Umbilical cord (tissue), 2 donors: ENCODE results near the gene SLC6A9. TPM values are rescaled to one million over a fixed set of nuclear protein-coding genes. Genes with fewer than 3 reads are reported as not detected.
A peak's percentile ranks its signal among the peaks of the same experiment; 100 is the strongest.

ENCODE experiments used
- DNase-seq: peaks from one replicate; pipeline ENCODE4 v3.0.0-alpha.2; 2015; ENCODE audit warnings: low spot score
- total RNA-seq: library from RNA; depleted of rRNA; stranded (reverse); fragments of >200 nt; gene quantifications from one replicate; pipeline ENCODE4 v1.2.3, GENCODE V29; 2014; ENCODE audit warnings: low replicate concordance; ENCODE audit not compliant: insufficient read depth

SLC6A9 gene
- total RNA-seq, 1 donor from 2014 or later = 0.48 TPM

DNA sequence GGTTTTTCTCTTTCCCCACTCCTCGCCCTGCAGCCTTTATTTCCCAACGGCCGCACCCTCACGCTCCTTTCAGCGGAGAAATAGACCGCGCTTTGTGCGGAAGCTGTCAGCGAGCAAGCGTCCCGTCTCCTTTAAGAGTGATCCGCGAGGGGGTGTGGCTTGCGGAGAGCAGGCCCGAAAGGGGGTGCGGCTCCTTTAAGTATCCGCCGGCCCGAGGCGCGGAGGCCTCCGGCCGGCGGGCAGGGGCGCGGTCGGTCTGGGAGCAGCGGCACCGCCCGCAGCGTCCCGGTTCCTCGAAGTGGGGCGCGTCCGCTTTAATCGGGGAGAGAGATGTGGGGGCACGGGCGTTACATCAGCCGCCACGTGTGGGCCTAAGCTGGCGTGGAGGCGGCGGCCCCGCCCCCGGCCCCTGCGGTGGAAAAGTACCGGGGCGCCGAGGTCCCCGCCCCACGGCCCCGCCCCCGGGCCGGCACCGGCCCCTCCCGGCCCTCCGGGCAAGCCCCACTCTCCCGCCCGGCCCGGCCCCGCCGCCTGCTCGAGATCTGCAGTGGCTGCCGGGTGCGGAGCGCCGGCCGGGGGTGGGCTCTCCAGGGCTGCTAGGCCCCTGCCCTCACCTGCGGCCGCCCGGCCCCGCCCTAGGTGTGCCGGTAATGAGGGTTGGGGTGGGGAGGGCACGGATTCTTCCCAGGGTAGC lies 1.2 kb downstream of the SLC6A9 start:
- peak; percentile 94 for DNase-seq

DNA sequence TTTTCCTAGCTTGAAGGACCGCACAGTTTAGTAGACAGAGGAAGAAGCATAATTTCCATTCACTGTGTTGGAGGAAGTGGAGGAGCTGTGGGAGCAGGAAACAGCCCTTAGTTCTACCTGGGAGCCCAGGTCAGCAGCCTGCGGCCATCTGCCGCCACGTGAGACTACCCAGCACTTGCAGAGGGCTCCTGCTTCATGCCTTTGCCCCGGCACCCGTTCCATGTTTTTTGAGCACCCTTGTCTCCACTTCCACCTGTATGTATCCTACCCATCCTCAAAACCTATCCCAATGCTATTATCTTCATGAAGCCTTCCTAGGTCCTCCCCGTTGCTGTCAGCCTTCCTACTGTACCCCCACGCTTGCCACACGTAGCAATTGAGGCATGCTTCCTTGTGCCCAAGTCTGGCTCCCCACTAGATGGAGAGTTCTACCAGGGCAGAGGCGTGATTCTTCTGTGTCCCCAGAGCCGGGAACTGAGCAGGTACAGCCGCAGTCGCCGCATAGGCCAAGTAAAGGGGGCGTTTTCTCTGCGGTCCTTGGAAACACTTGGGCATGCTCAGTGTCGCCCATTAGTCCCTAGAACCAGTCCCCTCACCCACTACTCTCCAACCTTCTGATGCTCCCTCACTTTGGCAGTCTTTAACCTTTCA lies 1.9 kb downstream of the SLC6A9 start:
- no peak for DNase-seq

DNA sequence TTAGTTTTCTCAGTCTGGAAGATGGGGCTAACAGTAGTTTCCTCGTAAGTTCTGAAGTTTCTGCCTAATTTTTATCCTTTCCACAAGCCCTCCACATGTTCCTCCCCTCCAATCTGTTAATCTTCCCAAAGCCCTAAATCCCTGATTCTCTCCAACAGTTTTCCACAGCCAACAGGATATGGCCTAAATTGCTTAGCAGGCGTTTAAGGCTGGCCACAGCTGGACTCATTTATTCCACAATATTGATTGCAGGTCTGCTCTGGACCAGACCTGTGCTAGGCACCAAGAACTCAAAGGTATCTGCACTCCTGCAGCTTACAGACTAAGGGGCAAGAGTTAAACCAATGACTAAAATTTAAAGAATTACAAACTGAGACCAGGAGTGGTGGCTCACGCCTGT lies 3.9 kb downstream of the SLC6A9 start:
- DNase-seq = no peak

DNA sequence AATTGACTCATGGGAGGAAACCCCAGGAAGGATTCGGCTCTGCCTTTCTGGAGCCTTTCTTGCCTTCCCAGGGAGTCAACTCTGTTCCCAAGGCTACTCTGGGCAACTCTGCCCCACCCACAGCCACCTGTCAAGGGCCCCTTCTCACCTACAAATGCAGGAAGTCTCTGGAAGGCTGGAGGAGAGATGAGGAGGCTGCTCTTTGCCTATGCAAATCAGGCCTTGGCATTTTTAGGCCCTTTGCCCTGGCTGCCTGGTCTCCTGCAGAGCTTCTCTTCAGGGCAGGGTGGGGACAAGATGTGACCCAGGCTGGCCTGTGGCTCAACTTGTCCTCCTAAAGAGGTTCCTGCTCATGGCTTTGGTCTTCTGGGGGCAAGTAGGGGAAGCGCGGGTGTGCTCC lies 5.4 kb downstream of the SLC6A9 start:
- no peak for DNase-seq

DNA sequence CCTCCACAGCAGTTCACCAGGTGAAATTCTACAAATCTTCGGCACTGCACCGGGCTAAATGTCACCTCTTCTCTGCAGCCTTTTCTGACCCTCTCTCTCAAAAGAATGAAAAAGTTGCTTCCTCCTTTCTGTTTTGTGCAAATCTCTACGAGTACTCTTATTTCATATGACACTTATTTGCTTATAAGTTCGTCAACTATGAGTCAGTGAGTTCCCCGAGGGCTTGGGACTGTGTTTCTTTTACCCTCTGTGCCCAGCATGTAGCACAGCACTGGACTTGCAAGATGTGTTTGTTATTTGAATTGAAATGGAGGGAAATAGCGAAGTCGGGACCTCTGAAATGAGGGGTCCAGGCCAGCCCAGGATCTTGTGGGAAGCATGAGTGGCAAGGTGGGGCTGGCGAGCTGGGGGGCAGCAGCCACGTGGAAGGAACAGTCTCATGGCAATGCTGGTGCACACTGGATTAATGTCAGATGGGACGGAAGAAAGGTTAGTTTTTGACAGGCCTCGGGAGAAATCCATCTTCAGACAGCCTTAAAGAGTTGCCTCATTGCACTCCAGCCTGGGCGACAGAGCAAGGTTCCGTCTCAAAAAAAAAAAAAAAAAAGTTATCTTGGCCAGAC lies 6.2 kb downstream of the SLC6A9 start:
- DNase-seq = no peak

DNA sequence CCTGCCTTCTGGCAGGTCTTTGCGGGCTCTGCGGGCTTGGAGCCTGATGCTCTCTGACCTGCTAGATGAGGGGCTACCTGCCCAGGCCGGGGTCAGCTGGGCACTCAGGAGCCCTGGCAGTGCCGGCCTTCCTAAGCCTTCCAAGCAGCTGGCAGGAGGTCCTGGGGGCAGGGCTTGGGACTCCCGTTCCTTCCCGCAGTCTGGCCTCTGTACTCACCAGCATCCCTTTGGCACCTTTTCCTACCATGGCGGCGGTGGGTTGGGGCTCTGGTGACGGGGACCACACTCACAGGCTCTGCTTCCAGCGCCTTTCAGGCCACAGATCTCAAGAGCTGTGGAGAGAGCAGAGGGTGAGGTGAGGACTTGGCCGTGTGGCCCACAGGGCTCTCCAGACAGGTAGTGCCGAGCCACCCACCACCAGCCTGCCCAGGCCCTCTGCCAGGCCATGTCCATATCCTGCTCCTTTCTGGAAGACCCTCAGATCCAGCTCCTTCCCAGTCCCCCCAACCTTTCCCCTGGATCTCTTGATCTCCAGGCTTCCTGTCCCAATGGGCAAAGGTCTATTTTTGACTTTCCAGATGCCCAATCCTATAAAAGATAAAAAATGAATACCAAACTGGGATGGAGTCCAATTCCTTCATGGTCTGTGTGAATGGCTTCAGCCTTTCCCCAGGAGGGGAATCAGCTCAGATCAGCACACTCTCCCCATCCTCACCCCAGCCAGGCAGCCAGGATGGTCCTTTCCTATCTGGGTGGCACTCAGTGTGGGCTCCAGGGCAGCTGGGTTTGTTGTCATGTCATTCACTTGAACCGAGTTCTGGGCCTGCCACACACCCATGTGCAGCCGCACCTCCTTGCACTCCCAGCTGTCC lies 7.0 kb downstream of the SLC6A9 start:
- DNase-seq = no peak

DNA sequence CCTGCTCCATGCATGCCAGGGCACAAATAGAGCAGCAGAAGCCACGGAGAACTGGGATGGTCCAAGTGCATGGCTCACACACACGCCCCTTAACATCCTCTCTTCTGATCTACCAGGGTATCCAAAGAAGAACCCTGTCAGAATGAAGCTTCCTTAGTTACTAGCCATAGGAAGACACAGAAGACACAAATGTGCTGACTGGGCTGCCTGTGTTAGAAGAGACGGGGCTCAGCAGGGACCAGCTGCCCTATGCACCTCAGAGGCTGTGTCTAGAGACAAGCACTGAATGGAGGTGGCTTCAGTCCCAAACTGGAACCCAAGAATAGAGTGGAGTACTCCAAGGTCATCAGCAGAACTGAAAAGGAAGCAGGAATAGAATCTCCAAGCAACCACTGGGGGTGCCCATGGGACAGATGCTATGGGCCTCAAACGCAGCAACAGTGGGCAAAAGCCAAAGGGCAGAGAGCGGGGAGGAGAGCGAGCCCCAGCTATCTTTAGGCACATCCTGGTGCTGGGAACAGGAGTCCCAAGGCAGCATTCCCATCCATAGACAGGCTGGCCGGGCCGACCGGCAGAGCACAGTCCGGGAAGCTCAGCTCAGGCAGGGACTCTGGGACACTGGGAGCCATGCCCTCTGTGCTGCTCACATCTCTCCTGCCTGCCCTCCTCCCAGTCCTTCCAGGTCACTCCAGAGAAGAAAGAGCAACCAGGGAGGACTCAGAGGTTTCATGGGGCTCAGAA lies 9.5 kb downstream of the SLC6A9 start:
- no peak for DNase-seq

DNA sequence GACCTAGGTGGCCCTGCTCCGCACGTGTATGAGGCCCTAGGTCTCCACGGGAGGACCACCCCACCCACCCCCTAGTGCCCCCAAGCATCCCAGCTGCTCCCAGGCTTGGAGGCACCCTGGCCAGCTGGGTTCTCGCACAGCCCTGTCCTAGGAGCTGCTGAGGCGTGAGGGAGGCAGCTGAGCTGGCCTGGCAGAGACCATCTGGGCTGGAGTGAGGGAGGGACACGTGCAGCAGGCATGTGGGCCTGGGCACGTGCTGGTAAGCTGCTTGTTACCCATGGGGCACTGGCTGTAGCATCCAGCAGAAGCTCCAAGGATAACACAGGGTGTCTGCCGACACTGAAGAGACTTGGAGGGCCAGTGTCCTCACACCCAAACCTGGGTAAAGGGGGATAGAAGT lies 10.1 kb downstream of the SLC6A9 start:
- DNase-seq = no peak

DNA sequence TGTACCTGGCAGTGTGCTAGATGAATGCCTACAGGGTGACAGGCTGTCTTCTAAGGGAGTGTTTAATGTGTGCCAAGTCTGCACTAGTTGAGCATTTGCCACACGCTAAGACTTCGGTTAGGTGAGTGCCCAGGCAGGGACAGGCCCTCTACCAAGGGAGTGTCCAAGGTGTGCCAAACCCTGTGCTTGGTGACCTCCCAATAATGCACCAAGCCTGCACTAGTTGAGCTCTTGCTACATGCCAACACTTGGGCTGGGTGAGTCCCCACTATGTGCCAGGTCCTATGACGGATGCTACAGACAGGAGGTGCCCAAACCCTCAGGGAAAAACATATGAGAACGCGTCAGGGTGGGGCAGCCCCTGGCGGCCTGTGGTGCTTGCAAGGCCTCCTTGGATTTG lies 10.8 kb downstream of the SLC6A9 start:
- no peak for DNase-seq

DNA sequence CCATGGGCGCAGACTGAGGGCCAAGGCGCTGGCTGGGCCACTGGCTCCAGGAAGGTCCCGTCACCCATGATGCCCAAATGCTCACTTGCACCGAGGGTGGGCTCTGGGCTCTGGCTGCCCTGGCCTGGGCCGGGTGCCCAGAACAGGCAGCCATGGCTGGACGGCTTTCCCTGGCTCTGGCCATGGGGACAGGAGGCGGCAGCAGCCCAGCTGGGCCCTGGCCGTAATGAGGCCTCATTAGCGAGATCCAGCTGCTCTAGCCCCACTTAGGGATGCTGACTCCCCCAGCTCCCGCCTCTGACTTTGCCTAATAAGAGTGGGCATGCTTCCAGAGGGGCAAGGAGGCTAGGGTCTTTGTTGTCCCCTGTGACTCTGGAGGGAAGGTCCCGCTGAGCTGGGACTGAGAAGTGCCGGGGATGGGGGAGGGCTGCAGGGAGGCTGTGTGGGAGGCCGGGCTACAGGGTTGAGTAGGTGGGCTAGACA lies 11.8 kb downstream of the SLC6A9 start:
- DNase-seq = no peak

DNA sequence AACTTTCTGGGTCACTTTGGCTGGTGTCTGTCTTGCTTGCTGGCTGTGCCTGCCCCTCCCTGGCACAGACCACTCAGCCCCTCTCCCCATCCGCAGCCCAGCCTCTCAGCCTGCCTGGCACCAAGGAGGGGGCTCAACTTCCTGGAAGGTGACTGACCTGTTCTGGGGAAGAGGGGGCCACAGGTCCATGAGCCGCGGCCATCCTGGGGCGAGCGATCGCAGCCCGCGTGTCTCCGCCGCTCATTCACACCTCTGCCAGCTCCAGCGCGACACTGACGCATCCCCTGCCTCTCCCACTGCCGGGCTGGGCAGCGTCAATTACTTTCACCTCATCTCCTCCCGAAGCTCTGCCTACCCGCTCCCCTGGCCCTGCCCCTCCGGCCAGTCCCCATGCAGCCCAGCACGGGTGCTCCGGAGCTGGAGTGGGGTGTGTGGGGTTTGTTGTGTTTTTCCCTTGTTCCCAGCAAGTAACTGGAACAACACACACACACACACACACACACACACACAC lies 14.3 kb downstream of the SLC6A9 start:
- no peak for DNase-seq

DNA sequence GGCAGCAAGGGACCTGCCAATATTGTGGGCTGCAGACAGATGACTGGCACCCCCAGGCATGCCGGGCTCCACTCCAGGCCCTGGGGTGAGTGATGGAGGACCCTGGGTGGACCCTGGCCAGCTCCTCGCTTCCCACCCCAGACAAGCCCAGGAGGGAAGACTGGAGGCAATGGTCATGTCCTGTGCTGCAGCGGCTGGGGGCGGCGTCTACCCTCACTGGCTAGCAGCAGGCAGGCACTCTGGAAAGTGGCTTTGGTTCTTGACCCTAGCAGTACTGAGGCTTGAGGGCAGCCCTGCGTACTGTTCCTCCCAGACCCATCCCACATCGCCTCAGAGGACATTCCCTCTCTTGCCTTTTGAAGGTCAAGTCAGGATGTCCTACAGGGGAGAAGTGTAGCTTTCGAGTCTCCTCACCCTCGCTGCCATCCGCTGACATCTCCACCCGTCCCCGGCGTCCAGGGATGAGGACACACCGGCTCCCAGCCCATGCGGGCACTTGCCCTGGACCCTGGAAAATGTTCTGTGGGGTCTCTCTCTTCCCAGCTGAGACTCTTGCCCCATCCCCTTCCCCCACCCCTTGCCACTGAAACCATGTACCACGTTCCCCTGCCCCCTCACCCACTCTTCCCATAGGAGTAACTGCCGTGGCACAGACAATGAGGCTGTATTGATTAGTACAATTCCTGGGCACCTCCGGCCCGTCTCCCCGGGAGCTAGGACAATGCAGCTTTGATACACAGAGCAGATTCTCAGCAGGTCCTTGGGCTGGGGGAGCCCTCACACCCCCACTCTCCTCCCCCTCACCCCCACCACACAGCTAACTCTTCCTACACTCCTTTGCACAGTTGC lies 15.0 kb downstream of the SLC6A9 start:
- no peak for DNase-seq

DNA sequence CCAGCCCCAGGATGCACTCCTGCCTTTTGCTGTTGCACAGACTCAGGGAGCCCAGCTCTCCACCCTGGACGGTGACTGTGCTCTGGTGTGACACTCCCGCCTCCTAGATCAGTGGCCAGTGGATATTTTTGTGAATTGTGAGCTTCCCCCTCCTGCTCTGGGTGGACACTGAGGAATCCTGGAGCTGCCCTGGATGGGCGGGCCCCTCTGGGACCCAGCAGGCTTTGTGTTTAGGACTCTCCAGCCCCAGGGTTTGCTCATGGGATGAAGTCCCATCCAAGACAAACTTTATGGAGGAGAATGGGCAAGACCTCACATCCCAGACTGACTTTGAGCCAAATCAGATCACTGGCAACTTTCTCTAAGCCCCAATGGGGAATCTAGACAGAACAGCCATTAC lies 16.1 kb downstream of the SLC6A9 start:
- DNase-seq = no peak

DNA sequence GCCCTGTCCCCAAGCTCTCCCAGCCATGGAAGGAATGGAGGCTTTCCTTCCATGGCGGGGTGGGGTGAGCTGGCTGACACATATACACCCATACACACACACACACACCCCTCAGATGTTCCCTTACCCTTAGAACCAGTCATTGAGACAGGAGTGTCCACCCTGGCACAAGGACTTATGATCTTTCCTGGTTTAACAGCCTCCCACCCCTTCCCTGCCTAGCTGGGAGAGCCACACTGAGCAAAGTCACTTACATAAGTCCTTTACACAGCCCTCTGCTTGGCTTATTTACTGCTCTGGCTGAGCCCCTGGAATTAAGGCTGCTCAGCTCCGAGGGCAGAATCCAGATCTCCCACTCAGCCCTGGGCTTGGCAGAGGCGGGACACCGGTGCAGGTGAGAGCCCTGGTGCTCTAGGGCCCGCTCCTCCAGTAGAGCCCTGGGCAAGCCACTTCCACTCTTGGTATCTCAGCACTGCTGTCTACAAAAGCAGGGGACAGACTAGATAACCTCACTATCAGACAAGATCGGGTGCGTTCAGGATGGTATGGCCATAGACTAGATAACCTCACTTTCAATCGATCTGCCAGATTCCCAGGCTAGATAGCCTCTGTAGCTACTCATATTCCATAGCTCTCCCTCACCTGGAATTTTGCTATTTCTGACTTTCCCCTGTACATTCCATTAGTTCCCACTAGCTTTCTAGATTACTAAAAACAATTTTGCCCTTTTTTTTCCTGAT lies 16.7 kb downstream of the SLC6A9 start:
- no peak for DNase-seq

DNA sequence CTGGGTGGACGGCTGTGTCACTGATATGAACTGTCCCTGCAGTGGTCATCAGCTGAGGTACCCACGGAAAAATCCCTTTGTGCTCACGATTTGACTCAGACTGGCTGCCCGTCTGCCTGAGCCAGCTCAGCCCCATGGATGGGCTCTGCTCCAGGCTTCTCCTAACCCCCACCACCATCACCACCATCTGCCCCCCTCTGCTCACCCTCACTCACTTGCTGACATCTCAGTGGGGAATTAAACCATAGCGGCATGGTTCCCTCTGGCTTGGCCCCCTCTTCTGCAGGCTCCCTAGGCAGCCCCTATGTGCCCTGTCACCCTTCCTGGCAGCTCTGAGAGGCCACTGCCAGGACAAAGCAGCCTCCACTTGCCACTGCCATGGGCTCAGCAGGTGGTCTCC lies 17.3 kb downstream of the SLC6A9 start:
- no peak for DNase-seq

DNA sequence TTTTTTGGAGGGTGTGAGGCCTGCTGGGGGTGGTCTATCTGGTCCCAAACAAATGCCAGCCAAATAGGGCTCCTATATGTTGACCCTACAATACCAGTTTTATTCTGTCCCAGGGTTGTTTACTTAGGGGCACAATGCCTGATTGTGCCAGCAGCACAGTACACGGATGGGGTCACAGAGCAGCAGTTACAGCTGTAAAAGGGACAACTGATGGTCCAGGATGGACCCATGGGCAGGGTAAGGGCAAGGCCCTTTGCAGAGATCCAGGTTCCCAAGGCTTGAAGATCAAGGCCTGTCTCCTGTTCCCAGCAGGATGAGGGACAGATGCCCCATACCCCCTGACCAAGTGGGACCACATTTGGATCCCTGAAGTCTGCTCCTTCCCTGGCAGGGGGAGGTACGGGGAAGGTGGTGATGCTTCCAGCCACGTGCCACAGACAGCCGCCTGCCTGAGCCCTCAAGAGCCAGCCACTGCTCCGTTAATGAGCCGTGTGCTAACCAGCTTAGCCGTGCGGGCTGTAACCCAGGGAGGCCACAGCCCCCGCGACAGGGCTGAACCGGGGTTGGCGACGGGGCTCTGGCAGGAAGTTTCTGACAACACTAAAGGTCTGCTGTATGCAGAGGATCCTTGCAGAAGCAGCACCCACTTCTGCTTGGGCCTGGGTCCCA lies 18.2 kb downstream of the SLC6A9 start:
- no peak for DNase-seq

DNA sequence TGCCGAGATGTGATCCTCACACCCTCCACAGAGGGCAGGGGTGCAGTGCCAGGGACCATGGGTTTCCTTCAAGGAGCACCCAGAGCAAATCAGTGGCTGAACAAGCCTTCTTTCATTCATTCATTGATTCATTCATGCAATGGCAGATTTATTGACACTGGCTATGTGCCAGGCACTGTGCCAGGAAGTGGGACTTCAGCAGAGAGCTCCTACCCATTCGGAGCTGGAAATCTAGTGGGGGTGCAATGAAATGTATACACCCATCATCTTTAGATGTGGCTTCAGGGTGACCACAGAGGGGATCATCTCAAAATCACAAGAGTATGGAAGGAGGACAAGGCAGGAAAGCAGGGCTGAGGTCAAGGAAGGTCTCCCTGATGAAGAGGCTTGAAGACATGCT lies 18.9 kb downstream of the SLC6A9 start:
- DNase-seq = no peak

DNA sequence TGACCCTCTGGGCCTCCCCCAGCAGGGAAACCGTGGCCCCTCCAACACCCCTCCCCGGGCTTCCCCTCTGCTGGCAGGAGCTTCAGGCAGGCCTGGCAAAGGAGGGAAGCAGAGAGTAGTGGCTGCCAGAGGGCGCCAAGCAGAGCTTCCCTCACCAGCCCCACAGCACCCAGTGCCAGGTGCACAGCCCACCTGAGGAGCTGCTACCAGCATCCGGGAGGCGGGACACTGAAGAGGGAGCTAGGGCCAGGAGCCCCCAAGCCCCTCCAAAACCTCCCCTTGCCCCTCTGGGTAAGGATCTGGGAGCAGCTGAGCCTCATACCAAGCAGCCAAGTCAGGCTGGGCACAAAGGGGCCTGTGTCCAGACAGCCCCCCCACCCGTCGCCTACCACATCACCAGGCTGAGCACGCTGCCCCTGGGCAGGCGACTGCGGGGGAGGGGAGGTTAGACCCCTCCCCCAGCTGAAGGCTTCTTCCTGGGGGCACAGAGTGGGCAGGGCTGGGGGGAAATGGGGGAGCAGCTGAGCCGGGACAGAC lies 20.3 kb downstream of the SLC6A9 start:
- DNase-seq = no peak

DNA sequence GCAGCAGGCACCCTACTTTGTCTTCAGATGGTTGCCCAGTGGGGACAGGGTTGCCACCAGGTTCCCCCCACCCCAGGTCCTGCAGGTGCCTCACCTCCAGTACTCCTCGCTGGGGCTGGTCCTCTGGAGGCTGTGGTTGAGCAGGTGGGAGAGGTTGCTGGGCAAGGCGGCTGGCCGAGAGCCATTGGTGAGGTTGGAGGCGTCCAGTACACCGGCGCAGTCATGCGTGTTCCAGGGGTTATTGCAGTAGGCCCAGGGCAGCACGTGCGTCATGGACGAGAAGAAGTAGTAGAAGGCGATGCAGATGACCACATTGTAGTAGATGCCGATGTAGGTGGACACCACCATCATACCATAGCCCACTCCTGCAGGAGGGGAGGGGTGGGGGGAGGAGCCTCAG lies 23.0 kb downstream of the SLC6A9 start:
- DNase-seq = no peak
